ENCODE results near the gene FBXL13. TPM values are rescaled to one million over a fixed set of nuclear protein-coding genes. Genes with fewer than 3 reads are reported as not detected.
"Not testable (repeated sequence)": the region's sequence is repeated elsewhere in the genome, so short reads cannot be mapped to it uniquely, and the experiment has no call there.

FBXL13 gene
- polyA plus RNA-seq, 5 donors = 2.8 to 5.5 (median 4.6) TPM

- no peak for DNase-seq
These were observed 251.0 kb downstream of the FBXL13 start for GRCh38 chr7:102823390-102824119.

GRCh38 chr7:102821994-102822747 is 252.4 kb downstream of the FBXL13 start:
- DNase-seq = no peak

- DNase-seq = no peak
These were observed 255.4 kb downstream of the FBXL13 start for GRCh38 chr7:102819151-102819550.

GRCh38 chr7:102817616-102818573 is 256.7 kb downstream of the FBXL13 start:
- no peak for DNase-seq

GRCh38 chr7:102814025-102814471 is 260.5 kb downstream of the FBXL13 start:
- DNase-seq = no peak

- DNase-seq = no peak
These were observed 261.2 kb downstream of the FBXL13 start for GRCh38 chr7:102813191-102814024.

GRCh38 chr7:102811942-102812678 is 262.5 kb downstream of the FBXL13 start:
- no peak for DNase-seq

GRCh38 chr7:102810916-102811315 is 263.7 kb downstream of the FBXL13 start:
- no peak for DNase-seq

- DNase-seq = no peak
These were observed 268.0 kb downstream of the FBXL13 start for GRCh38 chr7:102806613-102807012.

GRCh38 chr7:102795987-102796595 is 278.5 kb downstream of the FBXL13 start:
- not testable (repeated sequence) for DNase-seq

- DNase-seq = not testable (repeated sequence)
These were observed 280.0 kb downstream of the FBXL13 start for GRCh38 chr7:102794567-102794966.

- DNase-seq = not testable (repeated sequence)
These were observed 282.8 kb downstream of the FBXL13 start for GRCh38 chr7:102791831-102792230.

GRCh38 chr7:102791367-102791766 is 283.2 kb downstream of the FBXL13 start:
- DNase-seq = not testable (repeated sequence)

- not testable (repeated sequence) for DNase-seq
These were observed 284.1 kb downstream of the FBXL13 start for GRCh38 chr7:102790364-102791100.

GRCh38 chr7:102788770-102789169 is 285.8 kb downstream of the FBXL13 start:
- not testable (repeated sequence) for DNase-seq

GRCh38 chr7:102780926-102781325 is 293.7 kb downstream of the FBXL13 start:
- DNase-seq = not testable (repeated sequence)

GRCh38 chr7:102778663-102779062 is 295.9 kb downstream of the FBXL13 start:
- DNase-seq = peak in 1 of 2 donors; percentile 6

- not testable (repeated sequence) for DNase-seq
These were observed 298.4 kb downstream of the FBXL13 start for GRCh38 chr7:102776217-102776616.

- not testable (repeated sequence) for DNase-seq
These were observed 304.1 kb downstream of the FBXL13 start for GRCh38 chr7:102770467-102770866.
